ENCODE results near the gene DIAPH2.

DNA sequence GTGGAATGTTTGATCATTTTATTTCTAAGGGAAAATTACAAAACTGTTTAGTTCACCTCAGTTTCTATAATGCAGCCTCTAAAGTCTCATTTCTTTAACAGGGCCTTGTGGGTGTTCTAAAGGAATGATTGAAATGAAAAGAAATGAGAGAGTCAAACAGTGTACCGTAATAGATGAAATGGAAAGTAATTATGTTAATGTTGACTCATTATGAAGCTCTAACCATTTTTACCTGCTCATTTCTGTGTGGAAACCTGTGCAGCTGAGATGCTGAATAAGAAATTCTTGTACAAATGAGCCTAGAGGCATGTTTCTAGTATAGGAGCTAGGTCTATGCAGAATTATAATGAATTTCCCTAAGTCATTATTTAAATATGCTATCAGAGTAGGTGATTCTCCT, 153.9 kb downstream of the DIAPH2 start:
- TF ChIP-seq ZBTB8A (tag by site-specific recombination; IDR thresholded peaks at IDR 0.05) (no peak), ZBTB7A (tag by site-specific recombination; IDR thresholded peaks at IDR 0.05; ENCODE audit: low read depth) (no peak), KLF9 (tag by site-specific recombination; IDR thresholded peaks at IDR 0.05; ENCODE audit: low read depth) (no peak)
- TF ChIP-seq, protein P1, sequence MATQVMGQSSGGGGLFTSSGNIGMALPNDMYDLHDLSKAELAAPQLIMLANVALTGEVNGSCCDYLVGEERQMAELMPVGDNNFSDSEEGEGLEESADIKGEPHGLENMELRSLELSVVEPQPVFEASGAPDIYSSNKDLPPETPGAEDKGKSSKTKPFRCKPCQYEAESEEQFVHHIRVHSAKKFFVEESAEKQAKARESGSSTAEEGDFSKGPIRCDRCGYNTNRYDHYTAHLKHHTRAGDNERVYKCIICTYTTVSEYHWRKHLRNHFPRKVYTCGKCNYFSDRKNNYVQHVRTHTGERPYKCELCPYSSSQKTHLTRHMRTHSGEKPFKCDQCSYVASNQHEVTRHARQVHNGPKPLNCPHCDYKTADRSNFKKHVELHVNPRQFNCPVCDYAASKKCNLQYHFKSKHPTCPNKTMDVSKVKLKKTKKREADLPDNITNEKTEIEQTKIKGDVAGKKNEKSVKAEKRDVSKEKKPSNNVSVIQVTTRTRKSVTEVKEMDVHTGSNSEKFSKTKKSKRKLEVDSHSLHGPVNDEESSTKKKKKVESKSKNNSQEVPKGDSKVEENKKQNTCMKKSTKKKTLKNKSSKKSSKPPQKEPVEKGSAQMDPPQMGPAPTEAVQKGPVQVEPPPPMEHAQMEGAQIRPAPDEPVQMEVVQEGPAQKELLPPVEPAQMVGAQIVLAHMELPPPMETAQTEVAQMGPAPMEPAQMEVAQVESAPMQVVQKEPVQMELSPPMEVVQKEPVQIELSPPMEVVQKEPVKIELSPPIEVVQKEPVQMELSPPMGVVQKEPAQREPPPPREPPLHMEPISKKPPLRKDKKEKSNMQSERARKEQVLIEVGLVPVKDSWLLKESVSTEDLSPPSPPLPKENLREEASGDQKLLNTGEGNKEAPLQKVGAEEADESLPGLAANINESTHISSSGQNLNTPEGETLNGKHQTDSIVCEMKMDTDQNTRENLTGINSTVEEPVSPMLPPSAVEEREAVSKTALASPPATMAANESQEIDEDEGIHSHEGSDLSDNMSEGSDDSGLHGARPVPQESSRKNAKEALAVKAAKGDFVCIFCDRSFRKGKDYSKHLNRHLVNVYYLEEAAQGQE (tag by site-specific recombination; IDR thresholded peaks at IDR 0.05) = no peak
- TF ChIP-seq, protein P2, sequence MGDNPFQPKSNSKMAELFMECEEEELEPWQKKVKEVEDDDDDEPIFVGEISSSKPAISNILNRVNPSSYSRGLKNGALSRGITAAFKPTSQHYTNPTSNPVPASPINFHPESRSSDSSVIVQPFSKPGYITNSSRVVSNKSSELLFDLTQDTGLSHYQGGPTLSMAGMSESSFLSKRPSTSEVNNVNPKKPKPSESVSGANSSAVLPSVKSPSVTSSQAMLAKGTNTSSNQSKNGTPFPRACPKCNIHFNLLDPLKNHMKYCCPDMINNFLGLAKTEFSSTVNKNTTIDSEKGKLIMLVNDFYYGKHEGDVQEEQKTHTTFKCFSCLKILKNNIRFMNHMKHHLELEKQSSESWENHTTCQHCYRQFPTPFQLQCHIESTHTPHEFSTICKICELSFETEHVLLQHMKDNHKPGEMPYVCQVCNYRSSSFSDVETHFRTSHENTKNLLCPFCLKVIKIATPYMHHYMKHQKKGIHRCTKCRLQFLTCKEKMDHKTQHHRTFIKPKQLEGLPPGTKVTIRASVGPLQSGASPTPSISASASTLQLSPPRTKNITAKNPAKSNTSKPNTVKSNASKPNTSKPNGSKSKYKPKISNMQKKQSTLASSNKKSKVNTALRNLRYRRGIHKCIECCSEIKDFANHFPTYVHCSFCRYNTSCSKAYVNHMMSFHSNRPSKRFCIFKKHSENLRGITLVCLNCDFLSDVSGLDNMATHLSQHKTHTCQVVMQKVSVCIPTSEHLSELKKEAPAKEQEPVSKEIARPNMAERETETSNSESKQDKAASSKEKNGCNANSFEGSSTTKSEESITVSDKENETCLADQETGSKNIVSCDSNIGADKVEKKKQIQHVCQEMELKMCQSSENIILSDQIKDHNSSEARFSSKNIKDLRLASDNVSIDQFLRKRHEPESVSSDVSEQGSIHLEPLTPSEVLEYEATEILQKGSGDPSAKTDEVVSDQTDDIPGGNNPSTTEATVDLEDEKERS (tag by site-specific recombination; IDR thresholded peaks at IDR 0.05) = no peak
- TF ChIP-seq, protein P3, sequence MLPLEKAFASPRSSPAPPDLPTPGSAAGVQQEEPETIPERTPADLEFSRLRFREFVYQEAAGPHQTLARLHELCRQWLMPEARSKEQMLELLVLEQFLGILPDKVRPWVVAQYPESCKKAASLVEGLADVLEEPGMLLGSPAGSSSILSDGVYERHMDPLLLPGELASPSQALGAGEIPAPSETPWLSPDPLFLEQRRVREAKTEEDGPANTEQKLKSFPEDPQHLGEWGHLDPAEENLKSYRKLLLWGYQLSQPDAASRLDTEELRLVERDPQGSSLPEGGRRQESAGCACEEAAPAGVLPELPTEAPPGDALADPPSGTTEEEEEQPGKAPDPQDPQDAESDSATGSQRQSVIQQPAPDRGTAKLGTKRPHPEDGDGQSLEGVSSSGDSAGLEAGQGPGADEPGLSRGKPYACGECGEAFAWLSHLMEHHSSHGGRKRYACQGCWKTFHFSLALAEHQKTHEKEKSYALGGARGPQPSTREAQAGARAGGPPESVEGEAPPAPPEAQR (tag by site-specific recombination; IDR thresholded peaks at IDR 0.05) = no peak
- TF ChIP-seq, protein P4, sequence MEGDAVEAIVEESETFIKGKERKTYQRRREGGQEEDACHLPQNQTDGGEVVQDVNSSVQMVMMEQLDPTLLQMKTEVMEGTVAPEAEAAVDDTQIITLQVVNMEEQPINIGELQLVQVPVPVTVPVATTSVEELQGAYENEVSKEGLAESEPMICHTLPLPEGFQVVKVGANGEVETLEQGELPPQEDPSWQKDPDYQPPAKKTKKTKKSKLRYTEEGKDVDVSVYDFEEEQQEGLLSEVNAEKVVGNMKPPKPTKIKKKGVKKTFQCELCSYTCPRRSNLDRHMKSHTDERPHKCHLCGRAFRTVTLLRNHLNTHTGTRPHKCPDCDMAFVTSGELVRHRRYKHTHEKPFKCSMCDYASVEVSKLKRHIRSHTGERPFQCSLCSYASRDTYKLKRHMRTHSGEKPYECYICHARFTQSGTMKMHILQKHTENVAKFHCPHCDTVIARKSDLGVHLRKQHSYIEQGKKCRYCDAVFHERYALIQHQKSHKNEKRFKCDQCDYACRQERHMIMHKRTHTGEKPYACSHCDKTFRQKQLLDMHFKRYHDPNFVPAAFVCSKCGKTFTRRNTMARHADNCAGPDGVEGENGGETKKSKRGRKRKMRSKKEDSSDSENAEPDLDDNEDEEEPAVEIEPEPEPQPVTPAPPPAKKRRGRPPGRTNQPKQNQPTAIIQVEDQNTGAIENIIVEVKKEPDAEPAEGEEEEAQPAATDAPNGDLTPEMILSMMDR (tag by site-specific recombination; IDR thresholded peaks at IDR 0.05) = no peak
- TF ChIP-seq, protein P5, sequence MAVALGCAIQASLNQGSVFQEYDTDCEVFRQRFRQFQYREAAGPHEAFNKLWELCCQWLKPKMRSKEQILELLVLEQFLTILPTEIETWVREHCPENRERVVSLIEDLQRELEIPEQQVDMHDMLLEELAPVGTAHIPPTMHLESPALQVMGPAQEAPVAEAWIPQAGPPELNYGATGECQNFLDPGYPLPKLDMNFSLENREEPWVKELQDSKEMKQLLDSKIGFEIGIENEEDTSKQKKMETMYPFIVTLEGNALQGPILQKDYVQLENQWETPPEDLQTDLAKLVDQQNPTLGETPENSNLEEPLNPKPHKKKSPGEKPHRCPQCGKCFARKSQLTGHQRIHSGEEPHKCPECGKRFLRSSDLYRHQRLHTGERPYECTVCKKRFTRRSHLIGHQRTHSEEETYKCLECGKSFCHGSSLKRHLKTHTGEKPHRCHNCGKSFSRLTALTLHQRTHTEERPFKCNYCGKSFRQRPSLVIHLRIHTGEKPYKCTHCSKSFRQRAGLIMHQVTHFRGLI (tag by site-specific recombination; IDR thresholded peaks at IDR 0.05) = no peak

All from HEK293 (cell line).